ENCODE measurements around the gene SLC35B2.

GRCh38 chr6:44214307-44214706 lies 43.0 kb downstream of the SLC35B2 start:
- TF ChIP-seq POLR2A (IDR thresholded peaks at IDR 0.05; ENCODE audit: low read depth, low read length) = no peak
- no peak for TF ChIP-seq GABPA (IDR thresholded peaks at IDR 0.05; ENCODE audit: low read depth)
- TF ChIP-seq NFYB (IDR thresholded peaks at IDR 0.05; ENCODE audit: insufficient read depth, low read depth, low read length) = no peak
- no peak for TF ChIP-seq JUND (IDR thresholded peaks at IDR 0.05; ENCODE audit: low read depth, low read length)
- no peak for TF ChIP-seq POLR2AphosphoS2 (IDR thresholded peaks at IDR 0.05; ENCODE audit: low read depth, low read length)
- TF ChIP-seq SPI1 (IDR thresholded peaks at IDR 0.05; ENCODE audit: borderline replicate concordance, insufficient read depth, low read depth, low read length) = no peak
- no peak for TF ChIP-seq FOXK2 (IDR thresholded peaks at IDR 0.05)
- no peak for TF ChIP-seq USF2 (IDR thresholded peaks at IDR 0.05; ENCODE audit: borderline replicate concordance, low read depth, low read length)

Data from GM12878 (cell line).